ENCODE data around the gene IRF2.

The IRF2 gene

DNA sequence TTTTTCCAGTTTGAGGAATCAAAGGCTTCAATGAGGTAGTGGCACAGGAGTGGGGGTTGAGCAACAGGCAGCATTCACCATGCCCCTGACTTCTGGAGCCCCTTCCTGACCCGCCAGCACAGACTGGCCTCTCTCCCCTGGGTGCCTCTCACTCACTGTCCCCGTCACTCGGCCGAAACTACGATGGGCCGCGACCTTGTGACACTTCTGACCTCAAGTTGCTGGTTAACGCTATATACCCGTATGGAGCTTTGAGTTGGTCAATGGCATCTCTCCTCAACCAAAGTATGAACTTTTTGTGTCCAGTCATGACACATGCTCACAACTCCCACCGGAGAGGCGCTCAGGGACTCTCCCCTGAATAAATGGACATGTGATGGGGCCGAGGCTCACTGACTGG, 72.1 kb downstream of the IRF2 start:
- TF ChIP-seq, protein P1, sequence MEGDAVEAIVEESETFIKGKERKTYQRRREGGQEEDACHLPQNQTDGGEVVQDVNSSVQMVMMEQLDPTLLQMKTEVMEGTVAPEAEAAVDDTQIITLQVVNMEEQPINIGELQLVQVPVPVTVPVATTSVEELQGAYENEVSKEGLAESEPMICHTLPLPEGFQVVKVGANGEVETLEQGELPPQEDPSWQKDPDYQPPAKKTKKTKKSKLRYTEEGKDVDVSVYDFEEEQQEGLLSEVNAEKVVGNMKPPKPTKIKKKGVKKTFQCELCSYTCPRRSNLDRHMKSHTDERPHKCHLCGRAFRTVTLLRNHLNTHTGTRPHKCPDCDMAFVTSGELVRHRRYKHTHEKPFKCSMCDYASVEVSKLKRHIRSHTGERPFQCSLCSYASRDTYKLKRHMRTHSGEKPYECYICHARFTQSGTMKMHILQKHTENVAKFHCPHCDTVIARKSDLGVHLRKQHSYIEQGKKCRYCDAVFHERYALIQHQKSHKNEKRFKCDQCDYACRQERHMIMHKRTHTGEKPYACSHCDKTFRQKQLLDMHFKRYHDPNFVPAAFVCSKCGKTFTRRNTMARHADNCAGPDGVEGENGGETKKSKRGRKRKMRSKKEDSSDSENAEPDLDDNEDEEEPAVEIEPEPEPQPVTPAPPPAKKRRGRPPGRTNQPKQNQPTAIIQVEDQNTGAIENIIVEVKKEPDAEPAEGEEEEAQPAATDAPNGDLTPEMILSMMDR (IDR thresholded peaks at IDR 0.05; ENCODE audit: low read depth, low read length), result no peak
- no peak overlapping the region for H3K4me3 ChIP-seq (ENCODE audit: low read depth, low read length)

DNA sequence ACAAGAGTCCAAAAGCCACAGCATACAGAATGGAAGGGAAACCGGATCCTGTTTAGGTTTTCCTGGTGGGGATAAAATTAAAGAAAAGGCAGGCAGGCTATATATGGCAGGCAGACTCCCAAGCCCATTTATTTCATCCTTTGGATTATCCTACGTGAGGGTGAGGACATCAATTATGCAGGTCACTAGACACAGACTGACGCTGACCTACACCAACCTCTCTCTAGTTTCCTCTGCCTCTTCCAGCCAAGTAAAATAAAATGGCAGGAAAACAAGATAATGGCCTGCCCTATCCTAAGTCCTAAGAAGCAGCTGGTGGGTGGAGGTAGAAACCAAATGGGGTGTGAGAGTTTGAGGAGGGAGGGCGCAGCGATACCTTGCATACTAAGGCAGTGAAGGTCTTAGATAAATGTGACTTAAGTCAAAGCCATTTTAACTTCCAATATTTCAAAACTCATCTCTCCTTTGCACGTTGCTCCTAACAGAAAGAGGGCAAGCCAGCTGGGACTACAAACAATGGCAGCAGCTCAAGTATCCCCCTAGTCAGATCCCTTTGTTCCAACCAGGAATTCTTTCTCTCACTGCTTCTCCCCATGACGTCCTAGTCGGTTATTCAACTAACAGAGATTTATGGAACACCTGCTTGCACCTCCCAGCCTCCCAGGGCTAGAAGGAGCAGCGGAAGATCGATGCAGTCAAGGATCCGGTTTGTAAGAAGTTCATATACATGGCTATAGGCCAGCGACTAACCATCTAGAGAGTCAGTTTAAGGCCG, 72.8 kb downstream of the IRF2 start:
- no peak overlapping the region for H3K4me3 ChIP-seq (ENCODE audit: low read depth, low read length)
- TF ChIP-seq, protein P1 (IDR thresholded peaks at IDR 0.05; ENCODE audit: low read depth, low read length), result no peak

DNA sequence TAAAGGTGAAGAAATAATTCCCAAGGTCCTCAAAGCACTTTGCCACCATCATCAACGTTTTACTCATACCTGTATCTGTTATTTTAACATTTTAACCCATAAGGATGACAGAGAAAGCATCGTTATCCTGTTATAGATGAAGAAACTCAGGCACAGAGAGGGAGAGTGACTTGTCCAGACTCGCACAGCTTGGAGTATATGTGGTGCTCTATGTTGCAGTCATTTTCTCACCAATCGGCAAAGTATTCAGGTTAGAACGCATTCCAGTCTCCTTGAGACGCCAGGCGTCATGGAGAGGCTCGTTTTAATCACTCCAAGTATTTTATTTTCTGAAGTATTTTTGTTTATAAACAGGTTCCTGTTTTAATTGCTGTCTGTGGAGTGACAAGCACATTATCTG, 73.5 kb downstream of the IRF2 start:
- no peak overlapping the region for H3K4me3 ChIP-seq (ENCODE audit: low read depth, low read length)
- TF ChIP-seq, protein P1 (IDR thresholded peaks at IDR 0.05; ENCODE audit: low read depth, low read length), result no peak

DNA sequence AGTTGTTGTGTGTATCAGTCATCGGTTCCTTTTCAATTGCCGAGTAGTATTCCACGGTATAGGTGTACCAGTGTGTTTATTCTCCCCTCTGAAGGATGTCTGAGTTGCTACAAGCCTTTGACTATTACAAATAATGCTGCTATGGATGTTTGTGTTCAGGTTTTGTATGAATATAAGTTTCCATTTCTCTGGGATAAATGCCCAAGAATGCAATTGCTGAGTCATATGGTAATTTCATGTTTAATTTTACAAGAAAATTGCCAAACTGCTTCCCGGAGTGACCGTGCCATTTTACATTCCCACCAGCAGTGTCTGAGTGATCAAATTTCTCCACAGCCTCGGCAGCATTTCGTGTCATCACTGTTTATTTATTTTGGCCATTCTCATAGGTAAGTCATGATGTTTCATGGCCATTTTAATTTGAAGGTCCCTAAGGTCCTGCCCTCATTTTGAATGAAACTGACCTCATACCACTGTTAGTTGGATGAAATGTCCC, 73.9 kb downstream of the IRF2 start:
- TF ChIP-seq, protein P1 (IDR thresholded peaks at IDR 0.05; ENCODE audit: low read depth, low read length), result peak; percentile 29; the same call in 1 of the 2 replicates

DNA sequence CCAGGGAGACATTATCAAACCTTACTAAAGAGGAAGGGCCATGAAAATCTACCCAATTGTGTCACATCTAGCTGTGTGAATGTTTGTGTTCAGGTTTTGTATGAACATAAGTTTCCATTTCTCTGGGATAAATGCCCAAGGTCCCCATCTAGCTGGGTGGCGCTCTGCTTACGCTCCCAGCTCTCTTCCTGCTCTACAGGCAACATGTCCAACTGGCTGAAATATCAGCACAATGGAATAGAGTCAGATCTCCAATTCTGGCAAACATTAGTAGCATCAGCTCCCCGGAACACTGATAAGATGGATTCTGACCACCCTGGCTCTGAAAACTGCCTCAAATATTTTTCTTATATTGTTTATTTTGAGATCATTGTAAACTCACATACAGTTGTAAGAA, 74.8 kb downstream of the IRF2 start:
- H3K4me3 ChIP-seq (ENCODE audit: low read depth, low read length), result no peak overlapping the region
- TF ChIP-seq, protein P1 (IDR thresholded peaks at IDR 0.05; ENCODE audit: low read depth, low read length), result no peak

More for the DNA sequence above, 73.9 kb downstream of the IRF2 start:
- no peak overlapping the region for H3K4me3 ChIP-seq (ENCODE audit: low read depth, low read length)

DNA sequence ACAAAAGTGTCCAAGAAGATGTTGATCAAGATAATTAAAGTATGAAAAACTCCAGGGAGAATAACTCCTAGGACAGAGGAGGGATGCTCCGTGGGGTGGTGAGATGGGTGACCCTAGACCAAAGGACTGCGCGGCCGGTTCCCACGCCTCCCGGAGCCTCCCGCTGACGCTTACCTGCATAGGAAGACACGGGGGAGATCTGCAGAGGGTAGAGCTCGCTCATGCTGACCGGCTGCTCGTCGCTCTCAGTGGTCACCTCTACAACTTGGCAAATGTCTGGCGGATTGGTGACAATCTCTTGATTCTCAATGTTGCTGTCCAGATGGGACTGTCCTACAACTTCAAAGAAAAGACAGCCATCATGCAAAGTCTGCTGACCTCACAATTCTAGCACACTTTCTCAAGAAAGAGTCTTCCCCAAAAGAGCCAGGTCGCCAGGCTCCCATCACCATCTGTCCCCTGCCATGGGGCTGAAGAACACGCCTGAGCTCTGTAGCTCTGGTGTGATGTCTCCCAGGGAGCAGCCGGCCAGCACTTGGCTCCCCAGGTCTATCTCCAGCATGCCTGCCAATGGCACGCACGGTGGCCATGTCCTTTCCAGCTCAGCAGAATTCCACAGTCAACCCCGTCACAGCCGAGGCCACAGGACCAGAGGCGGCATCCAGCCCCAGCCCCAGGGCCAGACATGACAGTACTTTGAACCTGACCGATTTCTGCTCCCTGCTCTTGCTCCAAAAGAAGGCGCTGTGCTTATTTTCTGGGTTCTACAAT, 75.4 kb downstream of the IRF2 start:
- no peak overlapping the region for H3K4me3 ChIP-seq (ENCODE audit: low read depth, low read length)
- TF ChIP-seq, protein P1 (IDR thresholded peaks at IDR 0.05; ENCODE audit: low read depth, low read length), result no peak

Data from WI38 (cell line).